K562 (cell line): ENCODE data around the gene GIPC3. TPM values are rescaled to one million over a fixed set of nuclear protein-coding genes. Genes with fewer than 3 reads are reported as not detected.

Source experiments
- CUX1 ChIP-seq: fragments of 200-800 bp; sonication (Bioruptor generic); IDR thresholded peaks from 2 replicates; pipeline ENCODE4 v1.6.1; 2016; ENCODE audit warnings: missing genetic modification characterization, missing compliant biosample characterization
- L3MBTL2 ChIP-seq: fragments of 450-650 bp; IDR thresholded peaks from 2 replicates; pipeline ENCODE4 v1.6.1; 2016; ENCODE audit warnings: mild to moderate bottlenecking, moderate library complexity
- MEF2A ChIP-seq: IDR thresholded peaks from 2 replicates; pipeline ENCODE4 v1.6.1; 2011; ENCODE audit warnings: low read depth, mild to moderate bottlenecking, low read length, moderate library complexity; ENCODE audit not compliant: control insufficient read depth
- NCOA2 ChIP-seq, 2 experiments: fragments of 450-650 bp; IDR thresholded peaks; 2 replicates each; pipeline ENCODE4 v1.6.1; 2018; ENCODE audit warnings: mild to moderate bottlenecking in 2 of 2, moderate library complexity in 1 of 2; ENCODE audit not compliant: partially characterized antibody in 2 of 2
- TAF1 ChIP-seq: IDR thresholded peaks from 2 replicates; pipeline ENCODE4 v1.6.1; 2011; ENCODE audit warnings: mild to moderate bottlenecking, low read length, moderate library complexity; ENCODE audit not compliant: insufficient read depth, control insufficient read depth, severe bottlenecking; ENCODE audit errors: extremely low read depth
- ZBTB2 ChIP-seq: fragments of 450-650 bp; IDR thresholded peaks from 2 replicates; pipeline ENCODE4 v1.6.1; 2016; ENCODE audit warnings: antibody characterized with exemption
- ZBTB40 ChIP-seq, 2 experiments: fragments of 450-650 bp in 1 of 2; sonication (generic) in 1 of 2; formaldehyde crosslinking in 1 of 2; IDR thresholded peaks; 2 replicates each; pipeline versions ENCODE4 v1.7.1 to v1.9.0; 2016 to 2022; ENCODE audit warnings: inconsistent platforms in 1 of 2, mild to moderate bottlenecking in 1 of 2, missing genetic modification reagents in 1 of 2
- ZNF121 ChIP-seq: sonication (generic); formaldehyde crosslinking; conservative IDR thresholded peaks from 2 replicates; pipeline ENCODE4 v1.8.0; 2022; ENCODE audit warnings: missing genetic modification reagents
- ZNF75A ChIP-seq: fragments of 450-650 bp; formaldehyde crosslinking; IDR thresholded peaks from 2 replicates; pipeline ENCODE4 v1.4.0; 2020; ENCODE audit warnings: mild to moderate bottlenecking
- polyA plus RNA-seq, 8 experiments: library from polyadenylated mRNA; depleted of rRNA in 4 of 8; stranded (reverse) in 5 of 8; unstranded in 3 of 8; fragments of >200 nt; fragmentation: Nextera tagmentation in 2 of 8; fragmentation: Illumina TruSeq in 1 of 8; extraction: Ambion mirVana in 2 of 8; extraction: Trizol in 1 of 8; gene quantifications; 2 replicates each; pipeline versions ENCODE4 v1.2.1 to v1.2.3, GENCODE V29; 2011 to 2014; ENCODE audit warnings: inconsistent platforms in 1 of 8, missing spikeins in 1 of 8
- total RNA-seq, 7 experiments: library from RNA; depleted of rRNA in 6 of 7; stranded (reverse); fragments of >200 nt in 6 of 7; fragmentation: Illumina TruSeq in 2 of 7; extraction: Trizol in 2 of 7; gene quantifications; 2 replicates each; pipeline versions ENCODE4 v1.2.1 to v1.2.3, GENCODE V29; 2011 to 2021; ENCODE audit warnings: low replicate concordance in 1 of 7

GIPC3 gene
- total and polyA plus RNA-seq, 9 of the 15 experiments (the other 6 are each of a cell fraction or from before 2014, with no cell fraction given) = 0.03 to 3.6 (median 1.5) TPM; not detected in 1

- TF ChIP-seq CUX1 (CRISPR knock-in tag) (no peak), ZNF121 (CRISPR knock-in tag) (peak; percentile 61), L3MBTL2 (peak; percentile 75), ZNF75A (CRISPR knock-in tag) (no peak), TAF1 (peak; percentile 5), ZBTB40 (IDR thresholded peaks at IDR 0.05) (peak; percentile 58), ZBTB40 (CRISPR knock-in tag; IDR thresholded peaks at IDR 0.05) (no peak), ZBTB2 (peak; percentile 52; the same call in 1 of the 2 replicates), MEF2A (no peak), NCOA2 (IDR thresholded peaks at IDR 0.05; ENCODE audit: partially characterized antibody in 2 of 2) (no peak)
Observed at GRCh38 chr19:3573162-3573857, 12.0 kb upstream of the GIPC3 start (continued).
